Measurements from ENCODE around the gene STAC2. TPM values are rescaled to one million over a fixed set of nuclear protein-coding genes. Genes with fewer than 3 reads are reported as not detected.

Gene STAC2
- total and polyA plus RNA-seq, 7 donors = under 0.01 to 1.1 (median 0.31) TPM; not detected in 1

GRCh38 chr17:39181303-39181702 is 44.4 kb downstream of the STAC2 start:
- WGBS, 2 donors = 93 to 94% methylated on average over 5 of the region's 5 CpGs
- Histone ChIP-seq H3K27me3 (no peaks in the 10 kb centered on the region), H3K36me3 (peaks cover 5 to 67% (median 26%) of the 10 kb centered on the region in 4 donors), H3K4me1 (no peaks in the 10 kb centered on the region), H3K9me3 (no peaks in the 10 kb centered on the region), H3K27ac (no peak overlapping the region), H3K4me3 (no peak overlapping the region)
- no peak for DNase-seq
- intact Hi-C loops (cut with DNase I) = no loop called here
- no peak for TF ChIP-seq CTCF (IDR thresholded peaks at IDR 0.05)
- no peak for TF ChIP-seq POLR2A (IDR thresholded peaks at IDR 0.05)
- TF ChIP-seq POLR2AphosphoS5 (IDR thresholded peaks at IDR 0.05) = no peak
- TF ChIP-seq EP300 (IDR thresholded peaks at IDR 0.05) = no peak

GRCh38 chr17:39178536-39178935 is 47.2 kb downstream of the STAC2 start:
- no peaks in the 10 kb centered on the region for H3K27me3 ChIP-seq
- H3K9me3 ChIP-seq = no peaks in the 10 kb centered on the region
- no peak for TF ChIP-seq POLR2AphosphoS5 (IDR thresholded peaks at IDR 0.05)
- no peak for TF ChIP-seq EP300 (IDR thresholded peaks at IDR 0.05)
- no peak for TF ChIP-seq POLR2A (IDR thresholded peaks at IDR 0.05)
- TF ChIP-seq CTCF (IDR thresholded peaks at IDR 0.05) = no peak
- peaks cover 0 to 41% (median 12%) of the 10 kb centered on the region in 4 donors for H3K36me3 ChIP-seq
- no peak for DNase-seq
- H3K4me1 ChIP-seq = peaks cover 0 to 10% (median 5%) of the 10 kb centered on the region in 4 donors
- WGBS, 2 donors = 15 to 63% methylated on average over 4 of the region's 4 CpGs
- intact Hi-C loops (cut with DNase I) = no loop called here
- no peak overlapping the region for H3K4me3 ChIP-seq
- H3K27ac ChIP-seq = no peak overlapping the region

GRCh38 chr17:39177256-39177655 is 48.5 kb downstream of the STAC2 start:
- Histone ChIP-seq H3K36me3 (peaks cover 0 to 32% (median 11%) of the 10 kb centered on the region in 4 donors), H3K4me3 (no peak overlapping the region), H3K27ac (no peak overlapping the region), H3K4me1 (peaks cover 0 to 10% (median 5%) of the 10 kb centered on the region in 4 donors), H3K9me3 (no peaks in the 10 kb centered on the region), H3K27me3 (no peaks in the 10 kb centered on the region)
- TF ChIP-seq CTCF (IDR thresholded peaks at IDR 0.05) (no peak), POLR2A (IDR thresholded peaks at IDR 0.05) (no peak), POLR2AphosphoS5 (IDR thresholded peaks at IDR 0.05) (no peak), EP300 (IDR thresholded peaks at IDR 0.05) (no peak)
- intact Hi-C loops (cut with DNase I) = no loop called here
- 94% methylated on average over 12 of the region's 12 CpGs for WGBS, 2 donors
- DNase-seq = no peak

GRCh38 chr17:39175695-39176093 is 50.1 kb downstream of the STAC2 start:
- intact Hi-C loops (cut with DNase I) = no loop called here
- Histone ChIP-seq H3K9me3 (no peaks in the 10 kb centered on the region), H3K36me3 (peaks cover 0 to 24% (median 9%) of the 10 kb centered on the region in 4 donors), H3K27me3 (no peaks in the 10 kb centered on the region), H3K4me3 (no peak overlapping the region), H3K27ac (no peak overlapping the region), H3K4me1 (peaks cover 0 to 10% (median 5%) of the 10 kb centered on the region in 4 donors)
- DNase-seq = no peak
- WGBS, 2 donors = 78 to 79% methylated on average over 10 of the region's 10 CpGs
- no peak for TF ChIP-seq EP300 (IDR thresholded peaks at IDR 0.05)

- DNase-seq = peak; percentile 90
- H3K9me3 ChIP-seq = no peaks in the 10 kb centered on the region
- whole genome bisulfite sequencing, 2 donors = 55 to 56% methylated on average over 35 of the region's 35 CpGs
- no peaks in the 10 kb centered on the region for H3K27me3 ChIP-seq
- no peak overlapping the region for H3K4me3 ChIP-seq
- intact Hi-C loops (cut with DNase I) = no loop called here
- H3K27ac ChIP-seq = no peak overlapping the region
- TF ChIP-seq POLR2AphosphoS5 (IDR thresholded peaks at IDR 0.05) = peak in 2 of 4 donors; percentile 9 to 18
- no peak for TF ChIP-seq POLR2A (IDR thresholded peaks at IDR 0.05)
- no peak for TF ChIP-seq EP300 (IDR thresholded peaks at IDR 0.05)
- TF ChIP-seq CTCF (IDR thresholded peaks at IDR 0.05) = peak; percentile 71 to 88 (median 80)
- peaks cover 0 to 24% (median 9%) of the 10 kb centered on the region in 4 donors for H3K36me3 ChIP-seq
- peaks cover 0 to 10% (median 5%) of the 10 kb centered on the region in 4 donors for H3K4me1 ChIP-seq
These were observed 50.6 kb downstream of the STAC2 start for GRCh38 chr17:39174920-39175694.

Data from sigmoid colon (tissue), 7 donors.